Stimulated activated CD4-positive, alpha-beta T cell treated with anti-CD3 and anti-CD28 coated beads, Interleukin-4, amount 100 ng/mL, for 4 hours (primary cell): Measurements from ENCODE around the gene FLNC.

Experiments used
- DNase-seq, 2 experiments: peaks; one replicate each; pipeline ENCODE4 v3.0.0-alpha.2; 2020

The FLNC gene

GRCh38 chr7:128833946-128834325 lies 3.7 kb downstream of the FLNC start:
- DNase-seq: no peak

- no peak for DNase-seq
These were observed 5.1 kb downstream of the FLNC start for GRCh38 chr7:128835231-128835751.

GRCh38 chr7:128835790-128836641 lies 5.8 kb downstream of the FLNC start:
- no peak for DNase-seq

- no peak for DNase-seq
These were observed 6.6 kb downstream of the FLNC start for GRCh38 chr7:128836729-128837348.

GRCh38 chr7:128837521-128837921 lies 7.3 kb downstream of the FLNC start:
- no peak for DNase-seq

GRCh38 chr7:128838109-128838779 lies 8.0 kb downstream of the FLNC start:
- no peak for DNase-seq

- DNase-seq: no peak
These were observed 8.9 kb downstream of the FLNC start for GRCh38 chr7:128838981-128839731.

GRCh38 chr7:128839751-128840177 lies 9.6 kb downstream of the FLNC start:
- DNase-seq: no peak

GRCh38 chr7:128840326-128841170 lies 10.3 kb downstream of the FLNC start:
- no peak for DNase-seq

GRCh38 chr7:128841171-128841690 lies 11.0 kb downstream of the FLNC start:
- DNase-seq: no peak

GRCh38 chr7:128841921-128842673 lies 11.9 kb downstream of the FLNC start:
- peak; percentile 39 to 58 for DNase-seq

- no peak for DNase-seq
These were observed 12.8 kb downstream of the FLNC start for GRCh38 chr7:128842674-128843641.

- no peak for DNase-seq
These were observed 13.9 kb downstream of the FLNC start for GRCh38 chr7:128843938-128844621.

- DNase-seq: no peak
These were observed 14.6 kb downstream of the FLNC start for GRCh38 chr7:128844777-128845311.

- no peak for DNase-seq
These were observed 15.3 kb downstream of the FLNC start for GRCh38 chr7:128845475-128845874.

GRCh38 chr7:128845987-128846386 lies 15.8 kb downstream of the FLNC start:
- DNase-seq: no peak

GRCh38 chr7:128846781-128847444 lies 16.7 kb downstream of the FLNC start:
- DNase-seq: no peak

GRCh38 chr7:128847721-128848211 lies 17.6 kb downstream of the FLNC start:
- no peak for DNase-seq
